ENCODE measurements around the gene NAT9.

NAT9 gene

DNA sequence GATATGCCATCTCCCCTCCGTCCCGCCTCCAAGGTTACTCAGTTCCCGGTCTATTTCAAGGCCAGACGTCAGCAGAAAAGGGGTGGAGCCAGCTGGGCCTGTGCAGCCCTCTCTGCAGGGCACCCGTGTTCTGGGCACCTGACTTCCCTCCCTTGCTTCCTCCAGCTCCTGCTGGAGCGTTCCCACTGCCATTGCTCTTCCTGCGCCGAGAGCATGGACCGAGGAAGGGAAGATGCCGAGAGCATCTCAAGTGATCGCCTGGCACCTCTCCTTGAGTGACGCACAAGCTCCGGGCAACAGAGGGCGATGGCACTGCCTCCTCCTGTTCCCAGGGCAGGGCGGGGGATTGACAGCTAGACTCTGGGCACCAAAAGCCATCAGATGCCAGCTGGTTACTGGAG lies 29.4 kb upstream of the NAT9 start:
- DNase-seq (ENCODE audit: low read depth), result no peak

DNA sequence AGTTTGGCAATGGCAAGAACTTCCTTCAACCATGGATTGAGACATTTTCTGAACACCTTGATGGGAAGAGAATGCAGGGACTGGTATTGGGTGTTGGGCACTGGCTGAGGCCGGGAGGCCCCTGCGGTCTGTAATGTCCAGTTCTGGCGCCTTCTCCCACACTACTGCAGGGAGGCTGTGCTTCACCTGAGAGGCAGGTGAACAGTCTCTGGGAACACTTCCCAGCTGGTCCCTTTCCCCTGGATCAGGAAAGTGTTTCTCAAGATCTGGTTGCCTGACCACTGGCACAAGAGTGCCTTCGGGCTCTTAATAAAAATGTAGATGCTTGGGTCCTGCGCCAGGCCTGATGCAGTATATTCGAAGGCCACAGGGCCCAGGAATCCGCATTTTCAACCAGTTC lies 28.5 kb upstream of the NAT9 start:
- DNase-seq (ENCODE audit: low read depth), result no peak

DNA sequence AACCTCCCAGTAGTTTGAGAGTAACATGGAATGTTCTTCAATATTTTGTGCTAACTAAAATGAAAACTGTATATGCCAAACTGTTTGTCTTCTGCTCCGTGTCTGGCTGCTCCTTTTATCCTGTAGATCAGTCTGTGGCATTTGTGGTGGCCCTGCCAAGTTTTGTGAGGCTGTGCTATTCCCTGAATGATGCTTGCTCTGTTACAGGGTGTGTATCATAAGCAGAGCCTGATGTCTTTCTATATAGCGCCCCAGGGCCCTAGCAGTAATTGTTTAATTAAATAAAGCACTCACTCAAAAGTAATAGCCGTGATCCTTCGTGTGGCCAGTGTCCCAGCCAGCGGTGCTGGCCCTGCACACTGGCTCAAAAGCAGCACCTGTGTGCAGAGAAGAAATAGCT lies 27.8 kb upstream of the NAT9 start:
- DNase-seq (ENCODE audit: low read depth), result no peak

DNA sequence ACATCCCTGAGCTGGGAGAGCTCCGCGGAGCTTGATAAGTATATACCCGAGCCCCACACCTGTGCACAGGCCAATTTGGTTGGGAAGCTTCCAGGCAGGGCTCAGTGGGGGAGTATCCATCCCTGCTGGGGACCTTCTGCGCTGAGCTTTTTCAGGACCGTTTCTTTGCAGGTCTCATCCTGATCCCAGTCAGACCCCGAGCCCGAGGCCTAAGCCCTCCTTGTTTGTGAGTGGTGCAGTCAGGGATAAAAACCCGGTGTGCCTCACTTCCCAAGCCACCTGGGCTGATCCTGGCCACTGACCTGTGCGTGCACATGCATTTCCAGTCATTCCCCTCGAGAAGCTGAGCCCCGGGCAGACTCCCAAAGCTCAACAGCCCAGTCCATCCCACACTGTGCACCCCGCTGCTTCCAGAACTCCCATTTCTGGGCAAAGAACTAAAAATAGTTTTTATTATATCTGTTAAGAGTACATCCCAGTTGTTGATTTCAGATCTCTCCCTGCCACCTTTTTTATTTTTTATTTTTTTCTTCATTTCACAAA lies 27.3 kb upstream of the NAT9 start:
- no peak for DNase-seq (ENCODE audit: low read depth)

DNA sequence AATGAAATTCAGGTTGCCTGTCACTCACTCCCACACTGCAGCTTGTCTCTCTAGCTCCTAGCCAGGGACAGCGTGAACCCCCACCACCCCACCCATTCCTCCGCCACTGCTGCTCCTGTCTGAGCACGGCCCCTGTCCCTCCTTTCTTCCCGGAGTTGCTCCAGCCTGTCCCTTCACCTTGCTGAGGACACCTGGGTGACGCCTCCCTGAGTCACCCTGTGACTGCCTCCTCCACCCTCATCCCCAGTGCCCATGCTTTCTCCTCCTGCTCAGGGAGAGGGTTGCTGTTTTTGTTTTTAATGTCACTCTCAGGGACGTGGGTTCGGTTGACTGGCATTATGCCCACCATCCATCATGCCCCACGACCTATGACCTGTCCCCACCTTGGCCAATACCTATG lies 25.8 kb upstream of the NAT9 start:
- DNase-seq (ENCODE audit: low read depth), result no peak

DNA sequence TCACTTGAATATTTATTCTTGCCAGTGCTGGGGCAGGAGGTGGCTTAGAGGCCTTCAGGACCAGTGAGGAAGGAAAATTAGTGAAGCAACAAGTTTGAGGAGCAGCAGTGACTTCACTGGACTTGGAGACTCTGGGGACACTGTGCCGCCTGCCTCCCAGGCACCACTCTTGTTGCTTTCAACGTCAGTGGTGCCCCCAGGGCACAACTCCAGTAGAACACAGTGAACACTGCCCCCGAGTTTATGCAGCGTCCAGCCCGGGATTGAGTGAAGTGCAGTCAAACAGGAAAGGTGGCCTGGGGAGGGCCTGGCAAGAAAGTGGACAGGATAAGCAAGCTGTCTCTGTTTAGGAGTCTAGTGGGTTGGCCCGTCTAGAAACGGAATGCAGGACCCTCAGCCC lies 24.4 kb upstream of the NAT9 start:
- DNase-seq (ENCODE audit: low read depth), result no peak

DNA sequence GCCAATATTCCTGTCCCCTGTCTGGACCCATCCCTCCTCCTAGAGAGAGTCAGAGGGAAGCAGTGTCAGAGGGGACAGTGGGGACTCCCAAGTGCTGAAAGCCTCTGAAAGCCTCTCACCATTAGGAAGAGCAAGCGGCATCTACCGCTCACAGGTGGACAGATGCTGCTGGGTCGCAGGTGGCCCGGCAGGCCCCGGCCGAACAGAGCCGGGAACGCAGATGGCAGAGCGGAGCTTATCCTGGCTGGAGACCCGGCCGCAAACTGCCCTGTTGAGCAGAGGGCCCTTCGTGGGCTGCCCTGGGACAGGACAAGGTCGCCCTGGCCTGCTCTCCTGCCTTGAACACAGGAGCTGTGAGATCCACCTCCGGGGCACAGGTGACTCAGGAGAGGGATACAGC lies 23.0 kb upstream of the NAT9 start:
- no peak for DNase-seq (ENCODE audit: low read depth)

DNA sequence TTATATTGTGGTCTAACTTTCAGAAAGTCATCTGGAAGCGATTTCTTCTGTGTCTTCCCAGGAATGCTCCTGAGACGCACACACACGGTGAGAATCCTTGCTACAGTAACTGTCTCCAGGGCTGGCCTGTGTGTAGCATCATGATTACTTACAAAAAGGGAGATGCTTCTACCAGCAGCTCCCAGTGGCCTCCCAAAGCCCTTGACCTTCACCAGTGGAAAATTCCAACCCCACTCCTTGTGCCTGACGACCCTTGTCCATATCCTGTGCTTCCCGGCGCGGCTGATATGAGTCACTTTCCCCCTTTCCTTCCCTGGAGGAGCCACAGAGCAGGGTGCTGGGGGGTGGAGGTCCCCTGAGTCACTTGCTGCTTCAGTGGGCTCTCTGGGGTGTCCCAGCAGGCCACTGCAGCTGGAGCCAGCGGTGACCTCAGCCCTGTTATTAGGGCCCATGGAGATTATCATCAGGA lies 22.1 kb upstream of the NAT9 start:
- DNase-seq (ENCODE audit: low read depth), result no peak

DNA sequence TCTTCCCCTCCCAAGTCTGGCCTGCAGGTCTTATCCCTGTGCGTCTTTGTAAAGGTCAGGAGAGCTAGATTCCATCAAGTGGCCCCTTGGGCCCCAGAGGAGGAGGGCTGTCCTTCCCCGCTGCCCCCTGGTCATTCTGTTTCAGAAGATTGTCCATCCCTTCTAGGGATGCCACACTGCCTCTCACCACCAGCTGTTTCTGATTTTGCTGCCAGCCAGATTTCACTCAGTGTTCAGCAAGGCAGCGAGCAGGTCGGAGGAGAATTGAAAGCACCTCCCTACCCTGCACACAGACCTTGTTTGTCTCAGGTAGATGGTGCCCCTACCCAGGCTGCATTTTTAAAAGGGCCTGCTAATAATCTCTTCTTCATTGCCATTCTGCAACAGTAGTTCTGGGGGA lies 21.7 kb upstream of the NAT9 start:
- DNase-seq (ENCODE audit: low read depth), result no peak

DNA sequence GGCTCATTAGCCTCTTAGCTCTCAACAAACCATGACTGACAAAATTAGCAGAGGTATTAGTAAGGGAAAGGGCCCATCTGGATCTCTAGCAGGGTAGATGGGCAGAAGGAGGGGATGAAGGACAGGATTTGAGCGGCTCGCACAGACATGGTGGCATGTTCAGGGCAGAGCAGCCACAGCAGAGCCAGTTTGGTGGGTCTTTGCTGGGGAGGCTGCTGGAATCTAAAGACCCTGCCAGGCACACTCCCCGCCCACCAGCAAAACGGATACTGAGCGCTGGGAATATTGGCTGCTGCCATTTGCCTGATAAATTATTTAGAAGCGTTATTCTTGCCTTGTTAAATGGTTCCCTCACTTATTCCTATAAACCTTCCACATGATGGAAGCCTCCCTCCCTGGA lies 20.7 kb upstream of the NAT9 start:
- no peak for DNase-seq (ENCODE audit: low read depth)

DNA sequence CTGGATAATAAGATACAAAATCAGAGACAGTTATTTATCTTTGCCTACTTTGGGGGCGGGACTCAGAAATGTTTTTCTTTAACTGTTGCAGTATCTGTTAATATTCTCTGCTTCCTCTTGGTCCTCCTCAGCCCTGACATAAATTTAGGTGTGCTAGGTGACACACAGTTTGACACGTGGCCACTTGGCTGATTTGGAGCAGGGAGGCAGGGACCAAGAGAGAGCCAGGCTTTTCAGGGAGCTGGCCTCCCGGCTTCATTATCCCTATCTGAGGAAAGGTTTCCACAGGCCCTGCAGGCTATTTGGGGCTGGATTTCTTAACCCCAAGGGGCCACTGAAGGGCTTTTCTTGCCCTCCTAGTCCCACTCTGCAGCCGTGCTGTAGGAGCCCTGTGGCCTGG lies 20.1 kb upstream of the NAT9 start:
- no peak for DNase-seq (ENCODE audit: low read depth)

DNA sequence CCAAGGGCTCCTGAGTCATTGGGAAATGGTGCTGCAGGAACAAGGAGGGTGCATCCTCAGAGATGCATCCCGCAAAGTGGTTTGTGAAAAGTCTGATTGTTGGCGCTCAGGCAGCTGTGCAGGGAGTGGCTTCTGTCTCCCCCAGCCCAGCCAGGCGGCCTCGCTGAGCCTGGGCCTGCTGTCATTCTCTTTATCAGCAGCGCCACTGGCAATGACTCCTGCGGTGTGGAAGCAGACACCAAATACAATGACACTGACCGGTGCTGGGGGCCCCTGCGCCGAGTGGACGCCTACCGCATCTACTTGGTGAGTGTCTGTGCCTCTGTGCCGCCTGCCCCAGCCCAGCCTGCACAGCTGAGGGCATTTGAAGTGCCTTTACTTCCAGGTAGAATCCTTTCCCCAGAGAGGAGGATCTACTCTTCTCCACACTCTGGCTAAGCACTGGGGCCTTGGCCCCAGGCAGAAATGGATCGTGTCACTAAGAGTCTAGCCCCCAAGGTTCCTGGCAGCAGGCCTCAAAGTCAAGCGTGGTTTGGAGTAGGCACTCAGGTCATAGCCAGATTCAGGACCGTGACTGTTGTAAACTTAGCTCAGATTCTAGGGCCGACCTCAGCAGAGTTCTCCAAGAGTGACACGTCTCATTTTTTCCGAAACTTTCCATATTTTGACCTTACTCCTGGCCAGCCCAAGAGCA lies 19.3 kb upstream of the NAT9 start:
- DNase-seq (ENCODE audit: low read depth), result no peak

DNA sequence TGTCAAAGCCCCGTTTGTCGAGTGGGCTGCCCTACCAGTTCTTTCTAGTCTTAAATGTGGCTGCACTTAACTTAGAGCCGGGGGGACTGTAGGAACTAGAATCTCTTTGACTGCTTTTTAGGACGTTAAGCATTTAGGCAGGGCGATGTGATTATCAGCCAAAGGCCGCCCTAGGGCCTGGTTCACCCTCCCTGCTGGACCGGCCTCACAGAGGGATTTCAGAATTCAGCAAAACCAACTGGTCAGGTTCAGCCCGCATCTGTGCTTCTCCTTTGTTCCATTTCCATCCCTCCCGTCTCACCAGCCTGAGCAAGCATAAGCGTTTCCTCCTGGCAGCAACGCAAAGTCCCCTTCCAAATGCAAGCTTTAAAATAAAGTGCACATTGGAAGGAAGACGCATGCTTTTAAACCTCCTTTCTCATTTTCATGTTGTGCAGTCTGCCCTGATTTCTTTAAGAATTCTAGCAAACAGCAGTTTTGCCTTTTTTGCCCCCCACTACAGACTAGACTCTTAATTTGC lies 16.5 kb upstream of the NAT9 start:
- DNase-seq (ENCODE audit: low read depth), result no peak

DNA sequence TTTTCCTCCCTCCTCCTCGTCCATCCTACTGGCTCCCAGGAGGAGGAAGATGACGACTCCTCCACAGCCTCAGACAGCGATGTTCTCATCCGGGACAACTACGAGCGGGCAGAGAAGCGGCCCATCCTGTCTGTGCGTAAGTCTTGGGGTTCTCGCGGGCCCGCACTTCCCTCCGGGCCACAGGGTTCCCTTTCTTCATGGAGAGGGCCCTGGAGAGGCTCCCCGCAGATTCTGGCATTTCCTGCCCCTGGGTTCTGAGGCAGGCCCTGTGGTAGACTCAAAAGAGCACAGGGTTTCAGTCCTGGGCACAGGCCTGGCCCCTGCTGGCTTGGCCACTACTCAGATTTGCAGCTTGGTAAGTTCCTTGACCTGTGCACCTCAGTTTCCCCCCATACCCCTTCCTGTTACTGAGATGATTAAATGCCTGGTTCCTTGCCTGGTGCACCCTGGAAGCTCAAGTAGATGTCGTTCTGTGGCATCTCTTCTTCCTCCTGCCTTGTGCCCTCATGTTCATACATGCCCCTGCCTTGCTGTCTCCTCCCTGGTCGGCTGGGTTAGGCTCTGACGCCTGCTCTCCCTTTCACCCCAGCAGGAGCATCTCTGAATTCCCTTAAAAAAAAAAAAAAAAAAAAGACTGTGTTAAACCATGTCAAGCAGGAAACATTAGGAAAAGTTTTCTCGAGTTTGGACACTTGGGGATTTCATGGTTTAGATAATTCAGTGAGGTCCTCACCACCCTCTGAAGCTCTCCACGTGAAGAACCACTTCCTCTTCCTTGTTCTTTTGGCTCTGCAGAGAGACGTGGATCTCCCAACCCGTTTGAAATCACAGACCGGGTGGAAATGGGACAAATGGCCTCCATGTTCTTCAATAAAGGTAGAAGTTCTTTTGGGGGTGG lies 14.3 kb upstream of the NAT9 start:
- no peak for DNase-seq (ENCODE audit: low read depth)

DNA sequence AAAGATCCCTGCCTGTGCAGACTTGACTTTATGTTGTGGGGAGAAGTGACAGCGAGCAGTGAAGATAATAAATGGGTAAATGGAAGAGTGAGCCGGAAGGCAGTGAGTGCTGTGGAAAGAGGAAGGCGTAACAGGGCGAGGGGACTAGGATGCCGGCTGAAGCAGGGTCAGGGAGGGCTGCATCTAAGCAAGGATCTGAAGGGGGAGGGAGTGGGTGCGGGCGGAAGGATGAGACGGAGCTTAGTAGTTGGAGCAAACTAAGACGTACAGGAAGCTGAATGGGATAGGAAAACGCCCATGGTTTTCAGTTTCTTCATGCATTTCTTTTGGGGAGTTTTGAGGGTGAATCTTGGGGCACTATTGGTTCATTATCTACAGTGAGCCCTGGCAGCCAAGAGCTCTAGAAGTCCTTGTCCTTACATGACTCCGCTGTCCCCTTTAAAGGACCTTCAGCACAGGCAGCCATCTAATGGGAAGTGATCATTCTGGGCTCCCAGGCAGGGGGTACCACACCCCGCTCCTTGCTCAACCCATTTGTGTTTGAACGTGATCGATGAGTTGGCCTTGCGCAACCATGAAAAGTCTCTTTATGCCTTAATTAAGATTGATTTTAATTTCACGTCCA lies 10.4 kb upstream of the NAT9 start:
- DNase-seq (ENCODE audit: low read depth), result no peak

DNA sequence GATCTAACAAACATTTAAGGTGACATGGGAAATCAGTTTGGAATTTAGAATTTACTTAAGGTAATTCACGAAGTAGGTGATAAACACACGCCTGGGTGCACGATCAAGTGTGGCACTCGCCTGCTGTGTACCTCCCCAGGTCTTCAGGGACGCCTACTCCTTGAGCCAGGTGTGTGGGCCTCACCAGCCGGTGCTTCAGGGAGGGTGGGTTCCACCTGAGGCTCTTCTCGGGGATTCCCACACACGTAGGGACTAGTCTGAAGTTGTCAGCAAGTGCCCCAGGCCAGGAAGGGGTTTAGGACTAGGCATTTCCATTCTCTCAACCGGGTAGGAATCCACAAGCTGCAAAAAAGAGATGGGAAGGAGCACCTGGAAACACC lies 9.8 kb upstream of the NAT9 start:
- DNase-seq (ENCODE audit: low read depth), result no peak

DNA sequence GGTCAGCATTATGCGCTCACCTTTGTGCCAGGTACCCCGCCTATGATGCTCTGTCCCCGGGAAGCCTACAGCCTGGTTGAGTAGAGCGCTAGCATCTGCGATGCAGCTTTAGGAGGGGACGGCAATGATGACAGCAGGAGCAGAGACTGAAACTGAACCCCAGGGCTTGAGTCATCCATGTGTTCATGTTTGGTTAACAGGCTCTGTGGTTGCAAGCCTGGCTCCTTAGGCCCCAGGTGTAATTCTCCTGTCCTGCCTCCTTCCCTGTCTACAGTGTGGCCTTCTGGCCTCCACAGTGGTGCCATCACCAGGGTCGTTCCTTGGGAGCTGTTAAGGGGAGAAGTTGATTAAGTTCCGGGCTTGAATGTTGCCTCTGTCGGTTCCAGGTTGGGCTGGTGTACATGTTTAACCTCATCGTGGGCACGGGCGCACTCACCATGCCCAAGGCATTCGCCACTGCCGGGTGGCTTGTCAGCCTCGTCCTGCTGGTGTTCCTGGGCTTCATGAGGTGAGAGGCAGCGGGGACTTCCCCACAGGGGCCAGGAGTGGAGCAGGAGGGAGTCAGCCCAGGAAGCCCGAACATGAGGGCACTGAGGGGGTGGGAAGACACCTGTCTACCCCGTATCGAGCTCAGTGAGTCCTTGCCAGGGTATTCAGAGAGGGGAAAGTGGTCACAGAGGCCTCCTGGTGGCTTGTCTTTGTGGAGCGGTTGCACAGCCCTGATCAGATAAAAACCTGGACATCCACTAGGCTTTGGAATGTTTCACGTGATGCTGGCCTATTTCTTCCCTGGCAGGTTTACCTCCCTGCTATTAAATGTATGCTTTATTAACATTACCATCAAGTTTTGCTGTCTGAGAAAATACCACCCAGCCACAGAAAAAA lies 9.2 kb upstream of the NAT9 start:
- no peak for DNase-seq (ENCODE audit: low read depth)

DNA sequence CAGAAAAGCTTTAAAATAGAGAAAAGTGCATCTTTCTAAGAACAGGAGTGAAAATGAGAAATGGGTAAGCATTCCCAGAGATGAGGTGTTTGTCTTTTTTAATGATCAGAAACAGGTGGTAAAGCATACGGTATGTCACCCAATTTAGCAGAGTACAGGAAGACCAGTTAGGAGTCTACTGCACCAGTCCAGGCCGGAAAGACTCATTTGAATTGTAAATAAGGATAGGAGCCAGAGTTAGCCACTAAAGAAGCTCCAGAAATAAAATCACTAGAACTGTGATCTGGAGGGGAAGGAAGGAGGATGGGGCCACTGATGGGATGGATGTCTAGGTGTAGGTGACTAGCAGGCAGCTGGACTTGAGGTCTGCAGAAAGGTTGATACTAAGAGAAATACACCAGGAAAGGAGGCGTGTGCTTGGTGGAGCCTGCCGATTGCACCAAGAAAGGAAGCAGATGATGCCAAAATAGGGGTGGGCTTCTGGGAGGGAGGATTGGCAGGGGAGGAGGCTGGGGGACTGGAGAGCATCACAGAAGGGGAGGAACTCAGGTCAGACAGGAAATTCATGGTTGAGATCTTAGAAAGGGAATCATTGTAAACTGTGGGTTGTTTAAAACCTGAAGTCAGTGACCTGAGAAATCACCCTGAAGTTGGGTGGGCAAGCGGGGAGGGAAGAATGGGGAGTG lies 8.1 kb upstream of the NAT9 start:
- DNase-seq (ENCODE audit: low read depth), result no peak

DNA sequence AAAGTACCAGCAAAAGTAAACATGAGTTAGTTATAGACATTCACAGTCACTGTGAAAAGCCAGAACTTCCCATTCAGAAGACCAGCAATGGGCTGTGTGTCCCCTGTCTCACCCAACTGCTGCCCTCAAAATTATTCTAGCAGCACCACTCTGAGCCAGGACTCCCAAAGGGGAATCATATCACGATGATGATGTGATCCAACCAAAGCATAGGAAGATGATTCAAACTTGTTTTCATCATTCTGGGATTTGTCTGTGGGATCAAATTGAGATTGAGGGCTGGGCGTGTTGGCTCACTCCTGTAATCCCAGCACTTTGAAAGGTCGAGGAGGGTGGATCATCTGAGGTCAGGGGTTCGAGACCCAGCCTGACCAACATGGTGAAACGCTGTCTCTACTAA lies 6.4 kb upstream of the NAT9 start:
- DNase-seq (ENCODE audit: low read depth), result no peak

DNA sequence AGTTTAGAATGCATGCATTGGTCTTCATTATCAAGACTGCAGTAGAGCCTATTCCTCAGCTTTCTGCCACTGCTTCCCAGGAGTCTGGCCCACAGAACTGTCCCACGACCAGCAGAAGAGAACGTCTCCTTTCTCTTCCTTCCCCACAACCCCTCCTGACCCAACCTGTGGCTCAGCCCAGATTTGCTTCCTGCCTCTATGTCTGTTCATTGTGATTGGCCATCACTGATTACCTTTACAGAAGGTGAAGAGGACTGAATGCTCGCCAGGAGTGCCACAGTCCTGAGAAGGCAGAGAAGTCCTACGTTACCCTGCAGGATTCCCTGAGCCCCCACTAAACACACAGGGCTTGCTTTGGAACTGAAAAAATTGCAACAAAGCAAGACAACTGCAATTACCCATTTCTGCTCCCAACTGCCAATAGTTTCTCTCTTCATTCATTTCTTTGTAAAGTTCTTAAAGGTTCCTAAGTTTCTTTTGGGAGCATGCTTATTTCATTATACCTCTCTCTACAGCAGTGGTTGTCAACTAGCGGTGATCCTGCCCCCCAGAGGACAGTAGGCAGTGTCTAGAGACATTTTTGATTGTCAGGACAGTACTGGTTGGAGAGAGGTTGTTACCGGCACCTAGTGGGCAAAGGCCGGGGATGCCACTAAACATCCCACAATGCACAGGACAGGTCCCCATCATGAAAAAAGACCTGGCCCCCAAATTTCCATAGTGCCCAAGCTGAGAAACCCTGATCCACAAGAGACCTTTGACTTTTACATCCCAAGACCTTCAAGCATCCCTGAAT lies 4.5 kb upstream of the NAT9 start:
- DNase-seq (ENCODE audit: low read depth), result no peak
